Mucosa of stomach (tissue), 1 donor: Measurements from ENCODE around the gene FUT1.
"Not testable (repeated sequence)": the region's sequence is repeated elsewhere in the genome, so short reads cannot be mapped to it uniquely, and the experiment has no call there.

ENCODE experiments used
- H3K27me3 ChIP-seq: one replicate; pipeline ENCODE4 v1.7.0; 2013; ENCODE audit warnings: mild to moderate bottlenecking, low read length; ENCODE audit not compliant: control insufficient read depth, insufficient read depth
- H3K36me3 ChIP-seq: one replicate; pipeline ENCODE4 v1.7.0; 2013; ENCODE audit warnings: low read length; ENCODE audit not compliant: control insufficient read depth, insufficient read depth
- H3K4me1 ChIP-seq: one replicate; pipeline ENCODE4 v1.7.0; 2013; ENCODE audit warnings: mild to moderate bottlenecking, low read length; ENCODE audit not compliant: control insufficient read depth, insufficient read depth
- H3K4me3 ChIP-seq: one replicate; pipeline ENCODE4 v1.7.0; 2013; ENCODE audit warnings: low read length
- H3K9ac ChIP-seq: one replicate; pipeline ENCODE4 v1.7.0; 2013; ENCODE audit warnings: mild to moderate bottlenecking, low read length, moderate library complexity
- H3K9me3 ChIP-seq: one replicate; pipeline ENCODE4 v1.7.0; 2013; ENCODE audit warnings: mild to moderate bottlenecking, low read length, moderate library complexity; ENCODE audit not compliant: control insufficient read depth
- donor health status: Pancreatic carcinoma.

FUT1 gene

DNA sequence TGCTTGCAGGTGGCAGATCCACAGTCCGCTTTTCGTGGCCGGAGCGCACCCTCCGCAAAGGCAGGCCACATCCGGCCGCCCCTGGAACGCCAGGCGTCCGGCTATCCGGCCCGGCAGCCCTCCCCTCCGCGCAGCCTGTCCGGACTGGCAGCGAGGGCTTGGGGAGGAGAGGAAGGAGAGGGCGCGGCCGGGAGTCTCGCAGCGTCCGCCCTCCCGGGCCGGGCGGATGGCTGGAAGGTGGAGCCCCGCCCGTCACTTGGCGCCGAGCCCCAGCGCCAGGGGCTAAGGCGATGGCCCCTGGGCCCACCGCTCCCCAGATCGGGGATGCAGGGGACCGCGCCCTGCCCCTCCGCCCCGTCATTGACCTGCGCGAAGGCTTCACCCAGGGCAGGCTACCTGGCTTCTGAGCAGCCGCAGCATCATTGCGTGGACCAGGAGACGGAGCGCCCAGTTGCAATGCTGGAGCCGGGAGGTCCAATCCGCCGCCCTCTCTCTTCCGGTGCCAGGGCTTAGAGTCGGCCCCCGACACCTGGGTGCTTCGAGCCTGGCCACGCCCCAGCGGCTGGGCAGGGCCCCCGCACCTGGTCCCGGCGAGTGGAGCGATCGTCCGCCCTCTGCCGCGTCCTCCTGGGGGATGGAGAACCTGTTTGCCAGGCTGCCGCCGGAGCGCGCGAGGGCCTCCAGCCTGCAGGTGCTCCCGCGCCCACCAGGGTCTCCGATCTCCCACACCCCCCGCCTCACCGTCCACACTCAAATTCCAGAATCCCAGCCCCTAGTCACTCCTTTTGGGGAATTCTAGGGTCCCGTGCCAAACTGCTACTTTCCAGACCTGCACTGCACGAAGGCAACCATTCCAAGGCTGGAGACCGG is at the start of gene FUT1:
FUT1 (minus strand) TSS at position 146 of the 870 bp plus-strand sequence. CDS start 1,360 bp downstream, outside the sequence.
- peaks cover 34% of the 10 kb centered on the region for H3K4me1 ChIP-seq
- peaks cover 38% of the 10 kb centered on the region for H3K27me3 ChIP-seq
- no peaks in the 10 kb centered on the region for H3K9me3 ChIP-seq
- peak within 1 kb of the TSS; percentile 77 for H3K9ac ChIP-seq
- H3K4me3 ChIP-seq: peak within 1 kb of the TSS; percentile 47
- no peaks in the 10 kb centered on the region for H3K36me3 ChIP-seq

DNA sequence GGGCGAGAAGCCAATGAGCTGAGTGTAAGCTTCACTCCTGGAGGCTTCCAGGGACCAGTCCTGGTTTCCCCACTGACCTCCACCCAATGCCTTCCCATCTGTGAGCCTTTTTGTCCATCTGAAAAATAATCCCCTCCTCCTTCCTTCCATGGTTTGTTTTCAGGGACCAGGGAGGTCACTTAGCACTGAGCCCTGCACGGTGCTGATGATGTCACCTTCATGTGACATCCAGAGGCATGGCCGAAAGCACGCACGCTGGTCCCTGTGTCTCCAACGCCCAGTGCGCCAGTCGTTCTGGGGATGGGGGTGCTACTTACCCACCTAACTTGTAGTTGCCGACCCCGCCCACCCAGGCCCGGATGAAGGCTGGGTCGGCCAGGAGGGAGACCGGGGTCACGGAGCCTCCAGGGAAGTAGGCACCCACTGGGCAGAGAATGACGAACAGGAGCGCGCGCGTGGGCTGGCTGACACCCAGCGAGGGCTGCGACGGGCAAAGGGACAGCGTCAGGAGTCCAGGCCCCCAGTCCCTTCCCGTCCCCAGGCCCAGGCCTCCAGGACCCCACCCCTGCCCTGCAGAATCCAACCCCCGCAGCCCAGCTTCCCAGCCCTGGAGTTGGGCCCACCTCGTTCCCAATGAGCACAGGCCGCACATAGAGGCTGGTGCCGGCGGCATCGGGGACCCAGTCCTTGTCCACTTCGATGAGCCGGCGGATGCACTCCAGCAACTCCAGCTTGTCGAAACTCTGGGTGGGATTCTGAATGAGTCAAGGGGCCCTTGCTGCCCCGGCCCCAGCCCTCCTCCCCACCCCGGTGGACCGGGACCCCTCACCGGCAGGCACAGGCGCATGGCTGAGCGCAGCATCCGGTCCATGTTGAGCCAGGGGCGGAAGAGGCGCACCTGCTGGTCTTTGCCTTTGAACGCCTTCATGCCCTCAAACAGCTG is 47.2 kb upstream of the FUT1 start:
- Histone ChIP-seq H3K4me3 (no peak overlapping the region), H3K9ac (no peak overlapping the region), H3K36me3 (no peaks in the 10 kb centered on the region), H3K4me1 (peaks cover 10% of the 10 kb centered on the region), H3K9me3 (no peaks in the 10 kb centered on the region), H3K27me3 (no peaks in the 10 kb centered on the region)

DNA sequence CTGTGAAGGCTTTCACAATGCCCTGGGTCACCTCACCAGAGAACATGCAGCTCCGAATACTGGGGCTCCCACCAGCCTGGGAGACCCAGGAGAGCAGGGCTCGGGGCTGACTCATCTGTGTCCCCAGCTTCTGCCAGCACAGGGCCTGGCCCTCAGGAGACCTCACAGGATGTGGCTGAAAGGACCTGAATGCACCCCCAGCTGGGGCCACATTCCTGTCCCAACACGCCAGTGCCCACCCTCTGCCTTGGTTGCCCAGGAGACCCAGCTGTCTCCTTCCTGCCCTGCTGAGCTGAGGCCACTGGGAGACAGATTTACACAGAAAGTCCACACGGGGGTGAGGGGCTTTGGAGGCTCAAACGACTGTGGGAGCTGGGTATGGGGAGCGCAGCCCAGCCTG is 46.5 kb upstream of the FUT1 start:
- H3K27me3 ChIP-seq: no peaks in the 10 kb centered on the region
- peaks cover 10% of the 10 kb centered on the region for H3K4me1 ChIP-seq
- no peak overlapping the region for H3K4me3 ChIP-seq
- H3K9me3 ChIP-seq: no peaks in the 10 kb centered on the region
- H3K9ac ChIP-seq: no peak overlapping the region
- H3K36me3 ChIP-seq: no peaks in the 10 kb centered on the region

DNA sequence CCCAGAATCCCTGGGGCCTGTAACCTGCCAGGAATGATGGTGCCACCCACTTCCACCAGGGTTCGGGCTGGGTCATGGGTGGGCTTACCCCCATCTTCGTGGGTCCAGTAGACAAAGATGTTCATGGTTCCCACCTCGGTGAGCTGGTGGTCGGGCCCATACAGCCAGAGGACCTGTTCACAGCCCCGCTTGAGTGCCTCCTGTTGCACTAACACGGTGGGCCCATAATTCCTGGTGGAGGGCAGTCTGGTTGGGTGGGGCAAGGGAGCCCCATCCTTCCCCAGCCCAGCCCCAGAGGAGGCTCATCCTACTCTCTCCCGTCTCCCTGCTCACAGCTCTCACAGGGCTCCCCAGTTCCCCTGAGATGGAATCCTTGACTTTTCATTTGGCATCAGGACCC is 44.7 kb upstream of the FUT1 start:
- no peaks in the 10 kb centered on the region for H3K9me3 ChIP-seq
- peaks cover 7% of the 10 kb centered on the region for H3K4me1 ChIP-seq
- H3K36me3 ChIP-seq: no peaks in the 10 kb centered on the region
- no peaks in the 10 kb centered on the region for H3K27me3 ChIP-seq
- no peak overlapping the region for H3K9ac ChIP-seq
- no peak overlapping the region for H3K4me3 ChIP-seq

GRCh38 chr19:48796298-48797083 is 44.0 kb upstream of the FUT1 start:
- no peak overlapping the region for H3K9ac ChIP-seq
- H3K9me3 ChIP-seq: no peaks in the 10 kb centered on the region
- H3K4me1 ChIP-seq: peaks cover 6% of the 10 kb centered on the region
- H3K36me3 ChIP-seq: no peaks in the 10 kb centered on the region
- H3K27me3 ChIP-seq: no peaks in the 10 kb centered on the region
- H3K4me3 ChIP-seq: no peak overlapping the region

DNA sequence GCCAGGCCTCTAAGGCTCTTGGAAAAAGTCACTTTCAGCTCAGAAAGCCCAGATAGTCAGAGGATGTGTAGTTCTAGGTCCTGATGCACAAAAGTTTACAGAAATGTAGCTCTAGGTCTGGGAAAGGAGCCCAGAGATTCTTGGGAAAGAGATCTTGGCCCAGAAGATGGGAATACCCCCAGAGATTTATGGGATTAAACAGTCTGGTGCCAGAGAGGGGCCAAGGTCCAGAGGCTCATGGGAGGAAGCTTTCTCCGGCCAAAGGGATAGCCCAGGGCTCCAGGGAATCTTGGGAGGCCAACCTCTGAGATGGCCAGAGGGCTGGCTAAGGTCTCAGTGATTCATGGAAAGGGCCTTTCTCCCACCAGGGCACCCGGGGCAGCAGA is 43.2 kb upstream of the FUT1 start:
- Histone ChIP-seq H3K4me3 (no peak overlapping the region), H3K4me1 (peaks cover 6% of the 10 kb centered on the region), H3K9me3 (no peaks in the 10 kb centered on the region), H3K27me3 (no peaks in the 10 kb centered on the region), H3K36me3 (no peaks in the 10 kb centered on the region), H3K9ac (peak overlapping the region; percentile 69)

DNA sequence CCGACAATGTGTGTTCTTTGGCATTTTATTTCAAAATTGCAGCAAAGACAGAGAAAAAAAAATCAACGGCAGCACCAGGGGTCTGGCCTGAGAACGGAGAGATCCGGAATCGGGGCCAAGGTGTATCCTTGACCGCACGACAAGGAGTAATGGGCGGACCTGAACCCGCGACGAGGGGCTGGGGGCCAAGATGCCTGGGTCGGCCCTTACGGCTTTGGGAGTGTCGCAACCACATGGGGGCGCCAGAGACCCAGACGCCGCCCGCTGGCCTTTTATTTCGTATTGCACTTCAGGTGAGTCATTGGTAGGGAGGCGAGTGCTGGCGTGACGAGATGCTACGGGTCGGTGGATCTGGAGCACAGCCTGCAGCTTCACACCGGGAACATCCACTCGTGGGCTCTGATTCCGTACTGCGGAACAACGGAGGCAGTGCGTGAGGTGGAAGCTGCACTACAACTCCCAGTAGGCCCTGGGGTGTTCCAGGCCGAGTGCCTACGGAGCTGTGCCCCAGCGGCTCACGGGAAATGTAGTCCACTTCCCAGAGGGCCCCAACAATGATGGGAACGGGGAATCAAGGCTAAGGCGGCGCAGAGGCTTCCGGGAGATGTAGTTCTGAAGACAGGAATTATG is 42.7 kb upstream of the FUT1 start:
- Histone ChIP-seq H3K4me3 (peak overlapping the region; percentile 22), H3K4me1 (peaks cover 6% of the 10 kb centered on the region), H3K9me3 (no peaks in the 10 kb centered on the region), H3K36me3 (no peaks in the 10 kb centered on the region), H3K9ac (peak overlapping the region; percentile 69), H3K27me3 (no peaks in the 10 kb centered on the region)

- no peaks in the 10 kb centered on the region for H3K36me3 ChIP-seq
- H3K9me3 ChIP-seq: no peaks in the 10 kb centered on the region
- no peaks in the 10 kb centered on the region for H3K27me3 ChIP-seq
- no peak overlapping the region for H3K4me3 ChIP-seq
- peak overlapping the region; percentile 69 for H3K9ac ChIP-seq
- peaks cover 6% of the 10 kb centered on the region for H3K4me1 ChIP-seq
Measured at GRCh38 chr19:48794291-48794690, 41.9 kb upstream of the FUT1 start.

DNA sequence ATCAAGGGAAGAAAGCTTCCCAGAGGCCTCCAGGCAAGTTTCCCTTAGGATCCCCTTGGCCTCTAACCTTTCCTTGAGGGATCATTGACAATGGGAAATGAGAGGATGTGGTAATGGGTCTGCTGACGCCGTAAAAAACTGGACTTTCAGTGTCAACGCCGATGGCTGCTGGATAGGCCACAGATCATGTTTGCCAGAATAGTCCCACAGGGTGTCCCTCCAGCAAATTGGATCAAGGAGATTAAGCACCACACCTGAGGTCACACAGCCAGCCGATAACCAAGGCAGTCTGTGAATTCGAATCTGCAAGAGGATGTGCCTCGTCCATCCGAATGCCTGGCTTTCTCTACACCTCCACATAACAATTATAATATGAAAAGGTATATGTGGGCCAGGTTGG is 40.8 kb upstream of the FUT1 start:
- no peaks in the 10 kb centered on the region for H3K9me3 ChIP-seq
- no peaks in the 10 kb centered on the region for H3K27me3 ChIP-seq
- no peak overlapping the region for H3K4me3 ChIP-seq
- H3K4me1 ChIP-seq: peaks cover 6% of the 10 kb centered on the region
- no peaks in the 10 kb centered on the region for H3K36me3 ChIP-seq
- H3K9ac ChIP-seq: no peak overlapping the region

DNA sequence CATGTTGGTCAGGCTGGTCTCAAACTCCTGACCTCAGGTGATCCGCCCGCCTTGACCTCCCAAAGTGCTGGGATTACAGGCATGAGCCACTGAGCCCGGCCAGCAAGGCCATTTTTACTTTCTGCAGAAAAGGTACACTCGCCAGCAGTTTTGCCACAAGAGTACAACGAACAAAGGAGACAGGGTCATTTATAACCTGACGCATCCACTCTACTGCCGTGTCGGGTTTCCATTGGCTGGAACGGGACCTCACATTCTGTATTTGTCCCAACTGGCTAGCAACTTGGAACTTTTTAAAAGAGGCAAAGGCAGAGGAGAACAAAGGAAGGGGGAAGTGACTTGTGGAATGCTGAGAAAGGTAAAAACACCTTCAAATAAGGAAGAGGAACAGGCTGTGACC is 34.9 kb upstream of the FUT1 start:
- not testable (repeated sequence) for H3K9ac ChIP-seq, H3K4me1 ChIP-seq, H3K9me3 ChIP-seq, H3K36me3 ChIP-seq, H3K27me3 ChIP-seq, H3K4me3 ChIP-seq

- not testable (repeated sequence) for H3K36me3 ChIP-seq, H3K4me1 ChIP-seq, H3K9me3 ChIP-seq, H3K4me3 ChIP-seq, H3K9ac ChIP-seq, H3K27me3 ChIP-seq
Measured at GRCh38 chr19:48786422-48786821, 34.0 kb upstream of the FUT1 start.
